Omental fat pad (tissue), 4 donors: ENCODE results near the gene HERC5. TPM values are rescaled to one million over a fixed set of nuclear protein-coding genes. Genes with fewer than 3 reads are reported as not detected.

Source experiments
- ATAC-seq: fragments of 150-250 bp; one replicate; pipeline ENCODE4 v1.9.1; 2016; ENCODE audit warnings: mild to moderate bottlenecking, moderate library complexity; ENCODE audit not compliant: low FRiP score
- DNase-seq: peaks from one replicate; pipeline ENCODE4 v3.0.0-alpha.2; 2019; ENCODE audit warnings: low spot score
- CTCF ChIP-seq, 3 donors: fragments of 450-650 bp; IDR thresholded peaks; one replicate each; pipeline ENCODE4 v1.5.1; 2016 to 2017; ENCODE audit warnings: antibody characterized with exemption in 3 of 3, mild to moderate bottlenecking in 3 of 3, moderate library complexity in 2 of 3
- total RNA-seq, 4 donors: library from RNA; depleted of rRNA; stranded (reverse); fragments of >200 nt; gene quantifications; one replicate each; pipeline ENCODE4 v1.1.0, GENCODE V29; 2016

Gene HERC5
- total RNA-seq, 4 donors from 2014 or later = 4.5 to 12.8 (median 5.7) TPM

GRCh38 chr4:88527787-88528186, 70.9 kb downstream of the HERC5 start:
- no peak for TF ChIP-seq CTCF (IDR thresholded peaks at IDR 0.05)
- ATAC-seq = no peak
- no peak for DNase-seq

- ATAC-seq = no peak
- TF ChIP-seq CTCF (IDR thresholded peaks at IDR 0.05) = no peak
- DNase-seq = no peak
Observed at GRCh38 chr4:88528861-88529260, 71.9 kb downstream of the HERC5 start.

- no peak for TF ChIP-seq CTCF (IDR thresholded peaks at IDR 0.05)
- ATAC-seq (no peak), DNase-seq (no peak)
Observed at GRCh38 chr4:88531549-88531948, 74.6 kb downstream of the HERC5 start.

- peak; percentile 21 for ATAC-seq
- no peak for DNase-seq
- no peak for TF ChIP-seq CTCF (IDR thresholded peaks at IDR 0.05)
Observed at GRCh38 chr4:88533088-88533790, 76.3 kb downstream of the HERC5 start.

- TF ChIP-seq CTCF (IDR thresholded peaks at IDR 0.05) = no peak
- no peak for DNase-seq
- peak; percentile 58 for ATAC-seq
Observed at GRCh38 chr4:88533937-88534750, 77.2 kb downstream of the HERC5 start.

GRCh38 chr4:88535090-88535755, 78.3 kb downstream of the HERC5 start:
- ATAC-seq (no peak), DNase-seq (no peak)
- TF ChIP-seq CTCF (IDR thresholded peaks at IDR 0.05) = no peak
